Ovary (tissue), 3 donors: ENCODE measurements around the gene HLA-DQA1.

Experiments used
- EP300 ChIP-seq: sonication (generic); formaldehyde crosslinking; IDR thresholded peaks from one replicate; pipeline ENCODE4 v1.6.1; 2017; ENCODE audit warnings: antibody characterized with exemption
- TF ChIP-seq, protein P1 (sequence below), 3 donors: fragments of 450-650 bp in 2 of 3; fragments of 200-600 bp in 1 of 3; IDR thresholded peaks; one replicate each; pipeline versions ENCODE4 v1.5.1 to v1.8.0; 2016 to 2022; ENCODE audit warnings: antibody characterized with exemption in 3 of 3, mild to moderate bottlenecking in 1 of 3
- donor health status: DM: no; HTN: no; CAD: no.

DNA sequence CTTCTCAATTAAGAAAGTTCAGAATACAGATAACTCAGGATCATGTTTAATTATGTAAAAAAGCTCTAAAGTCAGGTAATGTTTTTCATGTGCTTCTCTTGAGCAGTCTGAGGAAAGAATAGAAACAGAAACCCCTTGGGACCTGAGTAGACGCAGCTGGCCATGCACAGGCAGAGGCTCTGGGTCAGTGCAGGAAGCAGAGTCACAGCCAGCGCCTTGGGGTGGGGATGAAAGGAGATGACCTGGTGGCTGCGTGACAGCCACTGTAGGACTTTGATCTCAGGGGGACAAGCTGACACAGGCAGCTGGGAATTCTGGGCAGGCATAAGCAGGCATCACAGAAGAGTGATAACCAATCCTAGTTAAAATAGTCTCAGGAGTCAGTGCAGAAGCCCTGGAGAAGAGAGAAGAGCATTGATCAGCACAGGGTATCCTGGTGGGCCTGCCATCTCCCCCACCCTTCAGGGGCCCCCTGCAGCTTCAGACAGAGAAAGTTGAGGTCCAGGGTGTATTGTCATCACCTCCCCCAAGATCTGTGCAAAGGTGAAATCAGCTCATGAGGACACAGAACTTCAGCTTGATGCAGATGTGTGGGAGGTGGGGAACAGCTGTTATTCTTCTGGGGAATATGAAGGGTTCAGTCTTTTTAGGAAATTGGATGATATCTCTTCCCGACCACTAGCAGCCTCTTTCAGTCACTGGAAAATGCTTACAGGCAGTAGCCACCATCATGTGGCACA lies 22.8 kb downstream of the HLA-DQA1 start:
- TF ChIP-seq EP300: no peak
- TF ChIP-seq, protein P1, sequence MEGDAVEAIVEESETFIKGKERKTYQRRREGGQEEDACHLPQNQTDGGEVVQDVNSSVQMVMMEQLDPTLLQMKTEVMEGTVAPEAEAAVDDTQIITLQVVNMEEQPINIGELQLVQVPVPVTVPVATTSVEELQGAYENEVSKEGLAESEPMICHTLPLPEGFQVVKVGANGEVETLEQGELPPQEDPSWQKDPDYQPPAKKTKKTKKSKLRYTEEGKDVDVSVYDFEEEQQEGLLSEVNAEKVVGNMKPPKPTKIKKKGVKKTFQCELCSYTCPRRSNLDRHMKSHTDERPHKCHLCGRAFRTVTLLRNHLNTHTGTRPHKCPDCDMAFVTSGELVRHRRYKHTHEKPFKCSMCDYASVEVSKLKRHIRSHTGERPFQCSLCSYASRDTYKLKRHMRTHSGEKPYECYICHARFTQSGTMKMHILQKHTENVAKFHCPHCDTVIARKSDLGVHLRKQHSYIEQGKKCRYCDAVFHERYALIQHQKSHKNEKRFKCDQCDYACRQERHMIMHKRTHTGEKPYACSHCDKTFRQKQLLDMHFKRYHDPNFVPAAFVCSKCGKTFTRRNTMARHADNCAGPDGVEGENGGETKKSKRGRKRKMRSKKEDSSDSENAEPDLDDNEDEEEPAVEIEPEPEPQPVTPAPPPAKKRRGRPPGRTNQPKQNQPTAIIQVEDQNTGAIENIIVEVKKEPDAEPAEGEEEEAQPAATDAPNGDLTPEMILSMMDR (IDR thresholded peaks at IDR 0.05): no peak
